HUES64 (cell line): ENCODE data around the gene THBS1.

ENCODE experiments used
- H3K27ac ChIP-seq: 2 replicates; pipeline ENCODE4 v1.7.0; 2013; ENCODE audit warnings: low read depth, low read length, inconsistent platforms
- H3K27me3 ChIP-seq: 2 replicates; pipeline ENCODE4 v1.6.1; 2013; ENCODE audit warnings: mild to moderate bottlenecking, low read length; ENCODE audit not compliant: insufficient read depth
- H3K36me3 ChIP-seq: 2 replicates; pipeline ENCODE4 v1.6.1; 2013; ENCODE audit warnings: mild to moderate bottlenecking, low read length; ENCODE audit not compliant: insufficient read depth
- H3K4me1 ChIP-seq: 2 replicates; pipeline ENCODE4 v1.6.1; 2013; ENCODE audit warnings: mild to moderate bottlenecking, low read length, moderate library complexity; ENCODE audit not compliant: insufficient read depth
- H3K4me3 ChIP-seq: 2 replicates; pipeline ENCODE4 v1.5.1; 2013; ENCODE audit warnings: mild to moderate bottlenecking, low read length, moderate library complexity
- H3K9ac ChIP-seq: 2 replicates; pipeline ENCODE4 v1.6.1; 2013; ENCODE audit warnings: mild to moderate bottlenecking, low read depth, low read length
- H3K9me3 ChIP-seq: 2 replicates; pipeline ENCODE4 v1.6.1; 2013; ENCODE audit warnings: low read depth, low read length; ENCODE audit not compliant: insufficient read depth
- WGBS: fragments of 150-250, 120-280 bp; methylation state at CpG from one replicate; pipeline ENCODE4 v1.1.7; 2013; ENCODE audit warnings: missing lambda C conversion rate; 5-methylcytosine and 5-hydroxymethylcytosine counted together

The THBS1 gene

DNA sequence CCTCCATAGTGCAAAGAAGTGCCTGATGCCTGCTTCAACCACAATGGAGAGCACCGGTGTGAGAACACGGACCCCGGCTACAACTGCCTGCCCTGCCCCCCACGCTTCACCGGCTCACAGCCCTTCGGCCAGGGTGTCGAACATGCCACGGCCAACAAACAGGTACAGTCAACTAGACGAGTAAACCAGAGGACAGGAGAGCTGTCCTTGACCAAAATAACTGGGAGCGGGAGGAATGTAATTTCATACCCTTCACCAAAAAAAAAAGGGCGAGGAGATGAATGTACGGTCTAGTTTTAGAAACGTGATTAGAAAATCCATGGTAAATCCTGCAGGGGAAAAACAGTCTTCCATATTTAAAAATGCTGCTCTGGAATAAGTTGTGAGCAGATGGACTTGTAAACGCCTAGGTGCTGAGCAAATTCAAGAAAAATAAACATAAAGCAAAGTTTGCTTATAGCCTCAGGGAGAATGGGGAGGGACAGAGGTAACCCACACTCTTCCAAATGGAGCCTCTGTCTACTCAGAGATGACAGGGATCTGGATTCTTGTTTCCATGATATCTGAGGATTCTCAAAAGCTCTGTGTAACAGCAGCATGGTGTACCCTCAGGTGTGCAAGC, 8.4 kb downstream of the THBS1 start:
- 97% methylated on average over 14 of the region's 14 CpGs for WGBS
- H3K27ac ChIP-seq, result no peak overlapping the region
- no peak overlapping the region for H3K9ac ChIP-seq
- H3K9me3 ChIP-seq, result no peaks in the 10 kb centered on the region
- no peak overlapping the region for H3K4me3 ChIP-seq
- H3K36me3 ChIP-seq, result peaks cover 100% of the 10 kb centered on the region
- H3K27me3 ChIP-seq, result no peaks in the 10 kb centered on the region
- no peaks in the 10 kb centered on the region for H3K4me1 ChIP-seq

DNA sequence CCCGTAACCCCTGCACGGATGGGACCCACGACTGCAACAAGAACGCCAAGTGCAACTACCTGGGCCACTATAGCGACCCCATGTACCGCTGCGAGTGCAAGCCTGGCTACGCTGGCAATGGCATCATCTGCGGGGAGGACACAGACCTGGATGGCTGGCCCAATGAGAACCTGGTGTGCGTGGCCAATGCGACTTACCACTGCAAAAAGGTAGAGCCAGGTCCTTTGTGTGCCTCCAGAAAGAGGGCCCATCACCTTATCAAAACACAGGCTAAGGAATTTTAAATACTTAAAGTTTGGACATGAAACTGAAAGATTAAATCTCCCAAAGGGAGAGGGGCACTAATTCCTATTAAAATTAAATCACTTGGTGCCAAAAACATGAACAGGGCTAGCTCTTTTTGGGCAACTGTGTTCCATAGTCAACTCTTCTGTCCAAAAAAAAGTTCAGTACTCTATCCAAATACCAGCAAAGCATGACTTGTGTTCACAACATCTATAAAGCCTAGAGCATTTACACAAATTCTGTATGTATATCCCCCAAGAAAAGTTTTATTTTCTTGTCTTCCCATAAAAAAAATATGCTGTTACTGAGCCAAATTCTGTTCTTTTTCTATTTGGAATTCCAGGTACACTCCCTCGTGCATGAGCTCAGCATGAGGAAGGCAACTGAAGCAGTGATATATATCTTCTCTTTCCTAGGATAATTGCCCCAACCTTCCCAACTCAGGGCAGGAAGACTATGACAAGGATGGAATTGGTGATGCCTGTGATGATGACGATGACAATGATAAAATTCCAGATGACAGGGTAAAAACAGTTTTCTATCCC, 9.2 kb downstream of the THBS1 start:
- 96% methylated on average over 13 of the region's 13 CpGs for WGBS
- H3K9ac ChIP-seq, result no peak overlapping the region
- peaks cover 100% of the 10 kb centered on the region for H3K36me3 ChIP-seq
- H3K4me1 ChIP-seq, result no peaks in the 10 kb centered on the region
- no peak overlapping the region for H3K4me3 ChIP-seq
- H3K27ac ChIP-seq, result no peak overlapping the region
- H3K9me3 ChIP-seq, result no peaks in the 10 kb centered on the region
- no peaks in the 10 kb centered on the region for H3K27me3 ChIP-seq

DNA sequence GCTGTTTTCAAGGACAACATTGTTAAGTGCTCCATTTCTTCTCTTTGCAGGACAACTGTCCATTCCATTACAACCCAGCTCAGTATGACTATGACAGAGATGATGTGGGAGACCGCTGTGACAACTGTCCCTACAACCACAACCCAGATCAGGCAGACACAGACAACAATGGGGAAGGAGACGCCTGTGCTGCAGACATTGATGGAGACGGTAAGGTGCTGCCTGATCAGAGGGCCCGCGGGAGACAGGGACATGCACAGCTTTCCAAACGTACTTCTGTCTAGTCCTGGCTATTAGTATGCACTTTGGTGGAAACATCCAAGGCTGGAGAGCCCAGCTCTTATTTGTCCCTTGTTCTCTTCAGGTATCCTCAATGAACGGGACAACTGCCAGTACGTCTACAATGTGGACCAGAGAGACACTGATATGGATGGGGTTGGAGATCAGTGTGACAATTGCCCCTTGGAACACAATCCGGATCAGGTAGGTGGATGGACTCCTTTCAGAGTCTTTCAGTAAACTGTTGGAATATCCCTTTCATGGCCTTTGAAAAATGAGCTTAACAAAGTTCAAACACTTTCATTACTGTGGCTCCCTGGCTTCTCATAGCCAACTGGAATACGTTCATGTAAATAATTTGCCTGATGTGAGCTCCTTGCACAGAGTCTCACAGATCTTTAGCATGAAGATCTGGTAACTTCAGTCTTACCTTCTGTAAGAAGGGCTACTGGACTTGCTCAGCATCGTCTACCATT, 10.4 kb downstream of the THBS1 start:
- Histone ChIP-seq H3K27me3 (no peaks in the 10 kb centered on the region), H3K9me3 (no peaks in the 10 kb centered on the region), H3K36me3 (peaks cover 100% of the 10 kb centered on the region), H3K27ac (no peak overlapping the region), H3K4me3 (no peak overlapping the region), H3K4me1 (peaks cover 3% of the 10 kb centered on the region; the same call in 1 of the 2 replicates), H3K9ac (no peak overlapping the region)
- 94% methylated on average over 11 of the region's 11 CpGs for WGBS

DNA sequence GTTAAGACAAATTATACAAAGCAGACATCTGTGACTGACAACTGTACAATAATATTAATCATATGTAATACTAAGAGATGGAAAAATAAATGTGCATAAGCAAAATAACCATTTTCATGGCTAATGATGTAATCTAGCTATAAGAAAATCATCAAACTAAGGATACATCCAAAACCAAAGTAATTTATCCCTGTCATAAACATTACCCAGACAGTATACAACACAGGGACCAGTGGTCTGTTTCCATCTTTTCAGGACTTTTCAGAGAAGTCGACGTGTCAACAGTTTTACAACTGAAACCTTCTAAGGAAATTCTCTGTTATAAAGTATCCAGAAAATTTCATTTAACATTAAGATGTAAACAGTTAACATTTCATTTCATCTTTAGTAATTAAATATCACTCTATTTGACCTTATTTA, 11.0 kb downstream of the THBS1 start:
- Histone ChIP-seq H3K4me3 (no peak overlapping the region), H3K9me3 (no peaks in the 10 kb centered on the region), H3K4me1 (peaks cover 3% of the 10 kb centered on the region; the same call in 1 of the 2 replicates), H3K9ac (no peak overlapping the region), H3K27ac (no peak overlapping the region), H3K27me3 (no peaks in the 10 kb centered on the region), H3K36me3 (peaks cover 100% of the 10 kb centered on the region)
- WGBS, result 86% methylated on average over 2 of the region's 2 CpGs

DNA sequence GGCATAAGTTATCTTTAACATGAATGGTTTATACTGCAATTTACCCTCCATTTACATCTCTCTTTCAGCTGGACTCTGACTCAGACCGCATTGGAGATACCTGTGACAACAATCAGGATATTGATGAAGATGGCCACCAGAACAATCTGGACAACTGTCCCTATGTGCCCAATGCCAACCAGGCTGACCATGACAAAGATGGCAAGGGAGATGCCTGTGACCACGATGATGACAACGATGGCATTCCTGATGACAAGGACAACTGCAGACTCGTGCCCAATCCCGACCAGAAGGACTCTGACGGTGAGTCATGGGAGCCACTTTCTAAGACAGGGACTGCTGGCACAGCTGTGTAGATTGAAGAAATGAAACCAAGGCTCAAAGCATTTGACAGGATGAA, 11.6 kb downstream of the THBS1 start:
- no peak overlapping the region for H3K4me3 ChIP-seq
- H3K27me3 ChIP-seq, result no peaks in the 10 kb centered on the region
- peaks cover 100% of the 10 kb centered on the region for H3K36me3 ChIP-seq
- 94% methylated on average over 6 of the region's 6 CpGs for WGBS
- no peak overlapping the region for H3K27ac ChIP-seq
- peaks cover 3% of the 10 kb centered on the region; the same call in 1 of the 2 replicates for H3K4me1 ChIP-seq
- H3K9me3 ChIP-seq, result no peaks in the 10 kb centered on the region
- H3K9ac ChIP-seq, result no peak overlapping the region

DNA sequence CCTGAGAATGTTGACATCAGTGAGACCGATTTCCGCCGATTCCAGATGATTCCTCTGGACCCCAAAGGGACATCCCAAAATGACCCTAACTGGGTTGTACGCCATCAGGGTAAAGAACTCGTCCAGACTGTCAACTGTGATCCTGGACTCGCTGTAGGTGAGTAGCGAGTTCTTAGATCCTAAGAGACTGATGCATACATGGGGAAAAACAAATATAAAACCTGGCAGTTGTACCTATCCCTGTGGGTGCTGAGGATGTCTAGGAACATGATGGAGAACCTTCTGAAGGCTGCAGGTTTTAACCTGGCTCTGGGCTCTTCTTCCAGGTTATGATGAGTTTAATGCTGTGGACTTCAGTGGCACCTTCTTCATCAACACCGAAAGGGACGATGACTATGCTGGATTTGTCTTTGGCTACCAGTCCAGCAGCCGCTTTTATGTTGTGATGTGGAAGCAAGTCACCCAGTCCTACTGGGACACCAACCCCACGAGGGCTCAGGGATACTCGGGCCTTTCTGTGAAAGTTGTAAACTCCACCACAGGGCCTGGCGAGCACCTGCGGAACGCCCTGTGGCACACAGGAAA, 12.3 kb downstream of the THBS1 start:
- no peaks in the 10 kb centered on the region for H3K9me3 ChIP-seq
- peaks cover 94% of the 10 kb centered on the region for H3K36me3 ChIP-seq
- H3K4me3 ChIP-seq, result no peak overlapping the region
- WGBS, result 96% methylated on average over 15 of the region's 15 CpGs
- H3K4me1 ChIP-seq, result peaks cover 3% of the 10 kb centered on the region; the same call in 1 of the 2 replicates
- no peak overlapping the region for H3K27ac ChIP-seq
- H3K27me3 ChIP-seq, result no peaks in the 10 kb centered on the region
- H3K9ac ChIP-seq, result no peak overlapping the region

DNA sequence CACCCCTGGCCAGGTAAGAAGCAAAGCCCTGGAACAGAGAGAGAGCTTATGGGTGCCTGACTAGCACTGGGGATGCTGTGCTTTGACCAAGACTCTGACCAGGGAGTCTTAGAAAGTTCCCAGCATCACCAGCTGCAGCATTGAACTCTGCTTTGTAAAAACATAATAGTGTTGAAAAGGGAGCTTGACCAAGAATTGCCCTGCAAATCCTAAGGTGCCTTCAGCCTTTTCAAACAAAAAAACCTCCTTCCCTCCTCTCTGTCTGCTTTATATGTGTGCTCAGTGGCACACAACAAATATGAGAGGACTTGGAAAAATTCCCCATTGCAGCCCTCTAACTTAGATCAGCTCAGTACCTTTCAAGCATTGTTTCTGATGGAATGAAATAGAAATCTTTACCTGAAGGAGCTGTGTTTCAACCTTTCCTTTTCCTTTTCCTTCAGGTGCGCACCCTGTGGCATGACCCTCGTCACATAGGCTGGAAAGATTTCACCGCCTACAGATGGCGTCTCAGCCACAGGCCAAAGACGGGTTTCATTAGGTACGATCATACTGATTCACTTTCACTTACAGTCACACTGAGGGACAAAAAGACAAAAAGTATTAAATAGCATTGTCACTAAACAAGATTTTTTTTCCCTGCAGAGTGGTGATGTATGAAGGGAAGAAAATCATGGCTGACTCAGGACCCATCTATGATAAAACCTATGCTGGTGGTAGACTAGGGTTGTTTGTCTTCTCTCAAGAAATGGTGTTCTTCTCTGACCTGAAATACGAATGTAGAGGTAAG, 13.0 kb downstream of the THBS1 start:
- no peaks in the 10 kb centered on the region for H3K9me3 ChIP-seq
- H3K27me3 ChIP-seq, result no peaks in the 10 kb centered on the region
- H3K4me3 ChIP-seq, result no peak overlapping the region
- peaks cover 3% of the 10 kb centered on the region; the same call in 1 of the 2 replicates for H3K4me1 ChIP-seq
- H3K9ac ChIP-seq, result no peak overlapping the region
- 93% methylated on average over 7 of the region's 7 CpGs for WGBS
- H3K27ac ChIP-seq, result no peak overlapping the region
- H3K36me3 ChIP-seq, result peaks cover 87% of the 10 kb centered on the region

DNA sequence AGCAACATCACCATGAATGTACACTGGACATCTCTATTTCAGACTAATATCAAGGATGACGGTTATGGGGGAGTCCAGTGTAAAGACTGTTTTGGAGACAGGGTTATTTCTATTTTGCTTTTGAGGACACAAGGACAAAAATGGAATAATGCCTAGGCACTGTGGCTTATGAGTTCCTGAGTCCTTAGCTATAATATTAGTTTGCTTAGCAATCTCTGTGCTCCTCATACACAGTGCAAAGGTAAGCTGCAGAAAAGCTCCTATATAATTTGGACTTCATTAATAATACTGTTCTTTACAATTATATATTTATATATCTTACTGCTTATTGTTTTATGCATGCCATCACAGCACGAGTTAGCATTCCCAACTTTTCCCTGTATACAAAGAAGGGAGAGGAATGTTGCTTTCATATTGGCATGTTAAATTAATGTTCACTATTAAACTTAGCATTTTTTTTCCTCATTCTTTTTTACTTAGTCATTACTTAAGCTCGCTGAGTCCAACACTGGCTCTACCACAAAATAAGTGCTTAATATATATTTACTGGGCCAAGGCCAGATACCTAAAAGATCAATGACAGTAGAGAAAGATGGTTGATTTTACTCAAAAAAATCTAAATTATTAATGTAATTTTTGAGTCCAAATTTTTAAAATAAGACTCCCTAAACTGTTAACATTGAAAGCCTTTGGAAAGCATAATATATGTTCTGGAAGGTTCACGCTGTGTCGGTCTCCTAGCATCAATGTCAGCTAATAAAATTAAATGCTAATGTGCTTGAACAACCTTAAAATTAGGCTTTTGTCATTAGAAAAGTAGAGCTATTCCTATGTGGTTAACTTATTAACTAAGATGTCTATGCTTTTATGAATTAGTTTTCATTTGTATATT, 13.8 kb downstream of the THBS1 start:
- peaks cover 3% of the 10 kb centered on the region; the same call in 1 of the 2 replicates for H3K4me1 ChIP-seq
- H3K4me3 ChIP-seq, result no peak overlapping the region
- peaks cover 79% of the 10 kb centered on the region for H3K36me3 ChIP-seq
- no peaks in the 10 kb centered on the region for H3K9me3 ChIP-seq
- no peak overlapping the region for H3K9ac ChIP-seq
- no peaks in the 10 kb centered on the region for H3K27me3 ChIP-seq
- WGBS, result 86% methylated on average over 4 of the region's 5 CpGs
- H3K27ac ChIP-seq, result no peak overlapping the region

DNA sequence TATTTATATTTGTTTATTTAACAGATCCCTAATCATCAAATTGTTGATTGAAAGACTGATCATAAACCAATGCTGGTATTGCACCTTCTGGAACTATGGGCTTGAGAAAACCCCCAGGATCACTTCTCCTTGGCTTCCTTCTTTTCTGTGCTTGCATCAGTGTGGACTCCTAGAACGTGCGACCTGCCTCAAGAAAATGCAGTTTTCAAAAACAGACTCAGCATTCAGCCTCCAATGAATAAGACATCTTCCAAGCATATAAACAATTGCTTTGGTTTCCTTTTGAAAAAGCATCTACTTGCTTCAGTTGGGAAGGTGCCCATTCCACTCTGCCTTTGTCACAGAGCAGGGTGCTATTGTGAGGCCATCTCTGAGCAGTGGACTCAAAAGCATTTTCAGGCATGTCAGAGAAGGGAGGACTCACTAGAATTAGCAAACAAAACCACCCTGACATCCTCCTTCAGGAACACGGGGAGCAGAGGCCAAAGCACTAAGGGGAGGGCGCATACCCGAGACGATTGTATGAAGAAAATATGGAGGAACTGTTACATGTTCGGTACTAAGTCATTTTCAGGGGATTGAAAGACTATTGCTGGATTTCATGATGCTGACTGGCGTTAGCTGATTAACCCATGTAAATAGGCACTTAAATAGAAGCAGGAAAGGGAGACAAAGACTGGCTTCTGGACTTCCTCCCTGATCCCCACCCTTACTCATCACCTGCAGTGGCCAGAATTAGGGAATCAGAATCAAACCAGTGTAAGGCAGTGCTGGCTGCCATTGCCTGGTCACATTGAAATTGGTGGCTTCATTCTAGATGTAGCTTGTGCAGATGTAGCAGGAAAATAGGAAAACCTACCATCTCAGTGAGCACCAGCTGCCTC, 14.7 kb downstream of the THBS1 start:
- Histone ChIP-seq H3K4me1 (peaks cover 3% of the 10 kb centered on the region; the same call in 1 of the 2 replicates), H3K9ac (no peak overlapping the region), H3K9me3 (no peaks in the 10 kb centered on the region), H3K36me3 (peaks cover 70% of the 10 kb centered on the region), H3K27me3 (no peaks in the 10 kb centered on the region), H3K27ac (no peak overlapping the region; the same call in 1 of the 2 replicates), H3K4me3 (no peak overlapping the region)
- 95% methylated on average over 8 of the region's 8 CpGs for WGBS
